Endothelial cell of umbilical vein (primary cell): Measurements from ENCODE around the gene DDX24. TPM values are rescaled to one million over a fixed set of nuclear protein-coding genes. Genes with fewer than 3 reads are reported as not detected.

Experiments
- BruUV-seq: library from RNA; stranded (reverse); fragments of 400-500 nt; replicated peaks from 2 replicates; lab custom pipeline; 2021; lab: Mats Ljungman, UMichigan
- CTCF ChIA-PET: fragments of 300-600, 350-600 bp; sonication (Branson Sonifier 250); formaldehyde crosslinking; loops from one replicate; lab custom pipeline; 2021; ENCODE audit warnings: antibody characterized with exemption, inconsistent platforms; lab: Charles Lee
- POLR2A ChIA-PET: fragments of 300-600, 350-600 bp; sonication (Branson Sonifier 250); formaldehyde crosslinking; loops from one replicate; lab custom pipeline; 2021; ENCODE audit warnings: antibody characterized with exemption, inconsistent platforms; lab: Charles Lee
- DNase-seq: peaks from one replicate; pipeline ENCODE4 v3.0.0-alpha.2; 2011; ENCODE audit warnings: low read depth, low spot score
- FAIRE-seq: peaks from 2 replicates; lab custom pipeline; 2011; peaks lifted over from hg19 to GRCh38; lab: Jason Lieb, UNC
- H2AFZ ChIP-seq: 2 replicates; pipeline ENCODE4 v1.6.0; 2012; ENCODE audit warnings: low read depth, low read length, control low read depth, inconsistent platforms
- H3K27ac ChIP-seq: 2 replicates; pipeline ENCODE4 v1.5.1; 2011; ENCODE audit warnings: low read depth, mild to moderate bottlenecking, control low read depth, low read length, moderate library complexity; ENCODE audit not compliant: insufficient read depth
- H3K27me3 ChIP-seq, 2 experiments: 2 replicates each; pipeline versions ENCODE4 v1.6.0 to v1.6.1; 2011; ENCODE audit warnings: low read length in 2 of 2, mixed read lengths in 1 of 2; ENCODE audit not compliant: control insufficient read depth in 2 of 2, insufficient read depth in 2 of 2
- H3K36me3 ChIP-seq, 2 experiments: 2 replicates in 1 of 2; 3 replicates in 1 of 2; pipeline ENCODE4 v1.5.1; 2011; ENCODE audit warnings: low read length in 2 of 2, mild to moderate bottlenecking in 1 of 2, moderate library complexity in 1 of 2; ENCODE audit not compliant: control insufficient read depth in 2 of 2, insufficient read depth in 2 of 2; ENCODE audit errors: extremely low read depth in 1 of 2
- H3K4me1 ChIP-seq: 3 replicates; pipeline ENCODE4 v1.5.1; 2011; ENCODE audit warnings: mild to moderate bottlenecking, low read length; ENCODE audit not compliant: control insufficient read depth, insufficient read depth; ENCODE audit errors: extremely low read depth
- H3K4me2 ChIP-seq: 2 replicates; pipeline ENCODE4 v1.6.1; 2011; ENCODE audit warnings: low read length, control low read depth, mixed read lengths; ENCODE audit not compliant: insufficient read depth
- H3K4me3 ChIP-seq, 3 experiments: fragments of 200-600 bp in 1 of 3; sonication (generic), shearing (Covaris generic) in 1 of 3; replicated peaks in 1 of 3; 2 replicates each; pipeline ENCODE4 v1.5.1; 2011 to 2016; ENCODE audit warnings: control low read depth in 3 of 3, low read length in 3 of 3, mild to moderate bottlenecking in 2 of 3, inconsistent platforms in 1 of 3, low read depth in 1 of 3, moderate library complexity in 1 of 3; ENCODE audit not compliant: insufficient read depth in 1 of 3
- H3K79me2 ChIP-seq: 2 replicates; pipeline ENCODE4 v1.6.0; 2012; ENCODE audit warnings: low read length, inconsistent platforms; ENCODE audit not compliant: control insufficient read depth, insufficient read depth
- H3K9ac ChIP-seq: replicated peaks from 2 replicates; pipeline ENCODE3; 2011; ENCODE audit warnings: low read length, control low read depth; ENCODE audit not compliant: insufficient read depth; ENCODE audit errors: extremely low read depth
- H3K9me1 ChIP-seq: replicated peaks from 3 replicates; pipeline ENCODE4 v1.6.0; 2011; ENCODE audit warnings: mild to moderate bottlenecking, low read length; ENCODE audit not compliant: control insufficient read depth, insufficient read depth; ENCODE audit errors: extremely low read depth
- H3K9me3 ChIP-seq: replicated peaks from 2 replicates; pipeline ENCODE4 v1.5.1; 2012; ENCODE audit warnings: low read length, inconsistent platforms; ENCODE audit not compliant: control insufficient read depth, insufficient read depth
- H4K20me1 ChIP-seq: replicated peaks from 2 replicates; pipeline ENCODE3; 2011; ENCODE audit warnings: mild to moderate bottlenecking, low read length; ENCODE audit not compliant: control insufficient read depth, insufficient read depth; ENCODE audit errors: extremely low read depth
- CTCF ChIP-seq, 2 donors: IDR thresholded peaks; 1 replicate in 1 of 2; 2 replicates in 1 of 2; pipeline ENCODE4 v1.5.1; 2011; ENCODE audit warnings: low read length in 2 of 2, mild to moderate bottlenecking in 2 of 2, moderate library complexity in 2 of 2, control low read depth in 1 of 2, inconsistent platforms in 1 of 2, low read depth in 1 of 2; ENCODE audit not compliant: insufficient read depth in 1 of 2; ENCODE audit errors: extremely low read depth in 1 of 2
- EZH2 ChIP-seq: IDR thresholded peaks from 2 replicates; pipeline ENCODE4 v1.6.1; 2012; ENCODE audit warnings: borderline replicate concordance, low read depth, mild to moderate bottlenecking, moderate library complexity, low read length, inconsistent platforms; ENCODE audit not compliant: severe bottlenecking
- FOS ChIP-seq: IDR thresholded peaks from 2 replicates; pipeline ENCODE4 v1.6.1; 2011; ENCODE audit warnings: mild to moderate bottlenecking, low read length, moderate library complexity, borderline replicate concordance; ENCODE audit not compliant: insufficient read depth
- GATA2 ChIP-seq: IDR thresholded peaks from 2 replicates; pipeline ENCODE4 v1.7.0; 2011; ENCODE audit warnings: low read depth, mild to moderate bottlenecking, moderate library complexity, mixed read lengths, low read length; ENCODE audit not compliant: insufficient read length, insufficient read depth
- JUN ChIP-seq: IDR thresholded peaks from 2 replicates; pipeline ENCODE4 v1.6.1; 2011; ENCODE audit warnings: borderline replicate concordance, low read depth; ENCODE audit not compliant: insufficient read length, insufficient read depth
- MYC ChIP-seq: IDR thresholded peaks from one replicate; pipeline ENCODE4 v1.6.1; 2011; ENCODE audit warnings: mild to moderate bottlenecking, low read depth, low read length
- POLR2A ChIP-seq: IDR thresholded peaks from 2 replicates; pipeline ENCODE4 v1.6.1; 2012; ENCODE audit warnings: low read depth, mild to moderate bottlenecking, control low read depth, low read length
- POLR2AphosphoS5 ChIP-seq: IDR thresholded peaks from 2 replicates; pipeline ENCODE4 v1.6.1; 2012; ENCODE audit warnings: low read depth, mild to moderate bottlenecking, control low read depth, low read length, moderate library complexity; ENCODE audit not compliant: insufficient read depth
- dilution Hi-C: fragments of 300-500 bp; cut with MboI; formaldehyde crosslinking; loops from one replicate; pipeline ENCODE4 v1.15.0; 2019; ENCODE audit warnings: low sequenced_read_pairs; ENCODE audit not compliant: extremely low pct_ligation_motif_present
- intact Hi-C: fragments of 100-400 bp; cut with micrococcal nuclease; formaldehyde crosslinking; loops from one replicate; pipeline ENCODE4 v1.10.0; 2022
- polyA plus RNA-seq, 4 experiments: library from polyadenylated mRNA; depleted of rRNA in 3 of 4; stranded (reverse) in 3 of 4; unstranded in 1 of 4; fragments of >200 nt; gene quantifications; 2 replicates each; pipeline versions ENCODE4 v1.2.1 to v1.2.3, GENCODE V29; 2011 to 2012; ENCODE audit warnings: missing spikeins in 1 of 4
- total RNA-seq: library from RNA; stranded (reverse); gene quantifications from 2 replicates; pipeline ENCODE4 v1.2.3, GENCODE V29; 2021
- TF ChIP-seq, protein P1 (sequence below): IDR thresholded peaks from 2 replicates; pipeline ENCODE4 v1.6.1; 2011; ENCODE audit not compliant: insufficient read depth, insufficient read length

The DDX24 gene
- total and polyA plus RNA-seq, 2 donors (not counting 3 experiments of a cell fraction or from before 2014, with no cell fraction given) = 88.3 to 141 TPM

- DNase-seq = no peak
- no peak for FAIRE-seq
- no peak overlapping the region for H3K4me3 ChIP-seq
- intact Hi-C loops = loop anchor here (10.0 kb wide), 1 partner anchor 1061 kb away; no protein-coding TSS in a partner anchor
- H3K27ac ChIP-seq = no peak overlapping the region
- no peaks in the 10 kb centered on the region for H3K27me3 ChIP-seq
- ChIA-PET CTCF (interaction anchor here (0.8 to 6.1 kb wide), 7 partner anchors 15 to 176 kb away, joined by 3 to 67 read pairs (median 3); partner anchors contain the start of genes IFI27L2 and PPP4R4), POLR2A (interaction anchor here (1.4 kb wide), 1 partner anchor 34 kb away, joined by 5 read pairs; the partner anchor contains the start of genes DDX24 and IFI27L1)
- no peak overlapping the region for H2AFZ ChIP-seq
- H3K36me3 ChIP-seq = no peaks in the 10 kb centered on the region
- no peaks in the 10 kb centered on the region for H3K9me1 ChIP-seq
- H3K79me2 ChIP-seq = no peaks in the 10 kb centered on the region
- H3K4me2 ChIP-seq = no peak overlapping the region
- TF ChIP-seq, protein P1, sequence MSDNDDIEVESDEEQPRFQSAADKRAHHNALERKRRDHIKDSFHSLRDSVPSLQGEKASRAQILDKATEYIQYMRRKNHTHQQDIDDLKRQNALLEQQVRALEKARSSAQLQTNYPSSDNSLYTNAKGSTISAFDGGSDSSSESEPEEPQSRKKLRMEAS = no peak
- TF ChIP-seq POLR2A (no peak), GATA2 (no peak), EZH2 (no peak), POLR2AphosphoS5 (no peak), CTCF (IDR thresholded peaks at IDR 0.05; ENCODE audit: extremely low read depth in 1 of 2, insufficient read depth in 1 of 2, low read depth in 1 of 2, low read length in 2 of 2) (no peak), JUN (no peak), FOS (no peak), MYC (no peak)
- H3K9me3 ChIP-seq = no peaks in the 10 kb centered on the region
- dilution Hi-C loops = no loop called here
- no peaks in the 10 kb centered on the region for H4K20me1 ChIP-seq
- no peak overlapping the region for H3K9ac ChIP-seq
- peaks cover 19% of the 10 kb centered on the region for H3K4me1 ChIP-seq
- no TSS peak for BruUV-seq
These were observed 34.6 kb upstream of the DDX24 start for GRCh38 chr14:94115631-94116030.
